ENCODE results near the gene FSTL5.

GRCh38 chr4:161525121-161525520, 638.7 kb downstream of the FSTL5 start:
- no peak for TF ChIP-seq ZNF8 (CRISPR knock-in tag; IDR thresholded peaks at IDR 0.05)
- TF ChIP-seq TCF4 (CRISPR knock-in tag; IDR thresholded peaks at IDR 0.05; ENCODE audit: borderline replicate concordance), result no peak
- TF ChIP-seq RARB (CRISPR knock-in tag; IDR thresholded peaks at IDR 0.05), result no peak

All from SK-N-SH treated with all-trans-retinoic acid at 6 μM for 48 hours (cell line).